ENCODE results near the gene HOXB7. TPM values are rescaled to one million over a fixed set of nuclear protein-coding genes. Genes with fewer than 3 reads are reported as not detected.

The HOXB7 gene
- total RNA-seq, 2 donors from 2014 or later: 0.63 to 7.2 TPM

GRCh38 chr17:48576479-48577309, 34.1 kb downstream of the HOXB7 start:
- ATAC-seq (ENCODE audit: insufficient number of reproducible peaks, low FRiP score, low read depth): peak; percentile 30
- H3K4me1 ChIP-seq (ENCODE audit: control insufficient read depth in 1 of 2, low read depth in 2 of 2): peaks cover 29 to 64% of the 10 kb centered on the region in 2 donors

GRCh38 chr17:48575673-48576478, 34.9 kb downstream of the HOXB7 start:
- no peaks in the 10 kb centered on the region for H3K36me3 ChIP-seq
- no peak for TF ChIP-seq CTCF (IDR thresholded peaks at IDR 0.05)
- no peak for ATAC-seq (ENCODE audit: insufficient number of reproducible peaks, low FRiP score, low read depth)
- no peaks in the 10 kb centered on the region for H3K9me3 ChIP-seq
- no peak for DNase-seq (ENCODE audit: low spot score)
- peaks cover 32 to 67% of the 10 kb centered on the region in 2 donors for H3K4me1 ChIP-seq (ENCODE audit: control insufficient read depth in 1 of 2, low read depth in 2 of 2)
- peak overlapping the region; percentile 89 to 97 for H3K27ac ChIP-seq
- H3K4me3 ChIP-seq: peak overlapping the region; percentile 72
- no peaks in the 10 kb centered on the region for H3K27me3 ChIP-seq (replicated peaks; ENCODE audit: insufficient read depth)

More at GRCh38 chr17:48576479-48577309, 34.1 kb downstream of the HOXB7 start:
- peak overlapping the region; percentile 89 to 97 for H3K27ac ChIP-seq
- TF ChIP-seq CTCF (IDR thresholded peaks at IDR 0.05): no peak
- no peaks in the 10 kb centered on the region for H3K36me3 ChIP-seq
- H3K4me3 ChIP-seq: peak overlapping the region; percentile 72
- H3K27me3 ChIP-seq (replicated peaks; ENCODE audit: insufficient read depth): no peaks in the 10 kb centered on the region
- no peaks in the 10 kb centered on the region for H3K9me3 ChIP-seq
- DNase-seq (ENCODE audit: low spot score): no peak

GRCh38 chr17:48575066-48575582, 35.7 kb downstream of the HOXB7 start:
- H3K27me3 ChIP-seq (replicated peaks; ENCODE audit: insufficient read depth): no peaks in the 10 kb centered on the region
- ATAC-seq (ENCODE audit: insufficient number of reproducible peaks, low FRiP score, low read depth): no peak
- peak overlapping the region; percentile 72 for H3K4me3 ChIP-seq
- peak overlapping the region; percentile 84 to 97 for H3K27ac ChIP-seq
- H3K9me3 ChIP-seq: no peaks in the 10 kb centered on the region
- TF ChIP-seq CTCF (IDR thresholded peaks at IDR 0.05): no peak
- H3K36me3 ChIP-seq: no peaks in the 10 kb centered on the region
- DNase-seq (ENCODE audit: low spot score): no peak
- peaks cover 34 to 68% of the 10 kb centered on the region in 2 donors for H3K4me1 ChIP-seq (ENCODE audit: control insufficient read depth in 1 of 2, low read depth in 2 of 2)

- Histone ChIP-seq H3K27ac (peak overlapping the region; percentile 84 to 97), H3K9me3 (no peaks in the 10 kb centered on the region), H3K4me3 (peak overlapping the region; percentile 72), H3K27me3 (replicated peaks; ENCODE audit: insufficient read depth) (no peaks in the 10 kb centered on the region), H3K4me1 (ENCODE audit: control insufficient read depth in 1 of 2, low read depth in 2 of 2) (peaks cover 39 to 74% of the 10 kb centered on the region in 2 donors), H3K36me3 (no peaks in the 10 kb centered on the region)
- DNase-seq (ENCODE audit: low spot score) (no peak), ATAC-seq (ENCODE audit: insufficient number of reproducible peaks, low FRiP score, low read depth) (no peak)
- TF ChIP-seq CTCF (IDR thresholded peaks at IDR 0.05): no peak
These were observed 36.2 kb downstream of the HOXB7 start for GRCh38 chr17:48574505-48575065.

Data from thoracic aorta (tissue), 2 donors.